Keratinocyte (primary cell): ENCODE data around the gene CIP2A. TPM values are rescaled to one million over a fixed set of nuclear protein-coding genes. Genes with fewer than 3 reads are reported as not detected.

ENCODE experiments used
- DNase-seq: peaks from one replicate; pipeline ENCODE4 v3.0.0-alpha.2; 2011; ENCODE audit warnings: low read depth, missing footprints, low spot score
- FAIRE-seq: peaks from 2 replicates; lab custom pipeline; 2011; peaks lifted over from hg19 to GRCh38; lab: Jason Lieb, UNC
- H2AFZ ChIP-seq: 2 replicates; pipeline ENCODE4 v1.6.0; 2012; ENCODE audit warnings: low read length, control low read depth, inconsistent platforms; ENCODE audit not compliant: control insufficient read depth
- H3K27ac ChIP-seq: 2 replicates; pipeline ENCODE4 v1.5.1; 2011; ENCODE audit warnings: low read length; ENCODE audit not compliant: control insufficient read depth, insufficient read depth
- H3K27me3 ChIP-seq: 3 replicates; pipeline ENCODE4 v1.6.0; 2011; ENCODE audit warnings: low read length; ENCODE audit not compliant: control insufficient read depth, insufficient read depth; ENCODE audit errors: extremely low read depth
- H3K36me3 ChIP-seq, 2 experiments: 2 replicates in 1 of 2; 3 replicates in 1 of 2; pipeline ENCODE4 v1.5.1; 2011; ENCODE audit warnings: low read length in 2 of 2, mild to moderate bottlenecking in 1 of 2; ENCODE audit not compliant: control insufficient read depth in 2 of 2, insufficient read depth in 2 of 2; ENCODE audit errors: extremely low read depth in 1 of 2
- H3K4me1 ChIP-seq: 3 replicates; pipeline ENCODE4 v1.5.1; 2011; ENCODE audit warnings: low read length; ENCODE audit not compliant: control insufficient read depth, insufficient read depth; ENCODE audit errors: extremely low read depth
- H3K4me2 ChIP-seq: 3 replicates; pipeline ENCODE4 v1.6.0; 2011; ENCODE audit warnings: low read depth, low read length; ENCODE audit not compliant: control insufficient read depth, insufficient read depth; ENCODE audit errors: extremely low read depth
- H3K4me3 ChIP-seq, 3 experiments: fragments of 200-600 bp in 1 of 3; sonication (generic) in 1 of 3; 2 replicates in 2 of 3; 3 replicates in 1 of 3; pipeline ENCODE4 v1.5.1; 2011 to 2016; ENCODE audit warnings: low read length in 3 of 3, mild to moderate bottlenecking in 3 of 3, control low read depth in 2 of 3, inconsistent platforms in 1 of 3, low read depth in 1 of 3, mixed read lengths in 1 of 3, mixed run types in 1 of 3, moderate library complexity in 1 of 3; ENCODE audit not compliant: control insufficient read depth in 2 of 3, insufficient read depth in 2 of 3; ENCODE audit errors: extremely low read depth in 1 of 3
- H3K79me2 ChIP-seq: 2 replicates; pipeline ENCODE4 v1.6.0; 2012; ENCODE audit warnings: low read length; ENCODE audit not compliant: control insufficient read depth, insufficient read depth
- H3K9ac ChIP-seq: 3 replicates; pipeline ENCODE4 v1.6.0; 2011; ENCODE audit warnings: low read length; ENCODE audit not compliant: control insufficient read depth, insufficient read depth; ENCODE audit errors: extremely low read depth
- H3K9me1 ChIP-seq: 3 replicates; pipeline ENCODE4 v1.6.0; 2011; ENCODE audit warnings: low read length; ENCODE audit not compliant: control insufficient read depth, insufficient read depth; ENCODE audit errors: extremely low read depth
- H3K9me3 ChIP-seq: 2 replicates; pipeline ENCODE4 v1.5.1; 2012; ENCODE audit warnings: low read depth, low read length; ENCODE audit not compliant: control insufficient read depth
- H4K20me1 ChIP-seq: 3 replicates; pipeline ENCODE4 v1.6.0; 2011; ENCODE audit warnings: low read length; ENCODE audit not compliant: control insufficient read depth, insufficient read depth; ENCODE audit errors: extremely low read depth
- CTCF ChIP-seq, 3 experiments: IDR thresholded peaks in 1 of 3; conservative IDR thresholded peaks in 1 of 3; optimal IDR thresholded peaks in 1 of 3; 2 replicates in 2 of 3; 3 replicates in 1 of 3; pipeline versions ENCODE3 to v1.5.1; 2011; ENCODE audit warnings: low read length in 3 of 3, mild to moderate bottlenecking in 3 of 3, moderate library complexity in 2 of 3, control low read depth in 1 of 3, inconsistent platforms in 1 of 3; ENCODE audit not compliant: insufficient read depth in 2 of 3; ENCODE audit errors: extremely low read depth in 1 of 3
- EZH2 ChIP-seq: IDR thresholded peaks from one replicate; pipeline ENCODE4 v1.6.1; 2012; ENCODE audit warnings: inconsistent platforms, mild to moderate bottlenecking, low read length, moderate library complexity
- dilution Hi-C: fragments of 300-500 bp; cut with MboI; formaldehyde crosslinking; loops from one replicate; pipeline ENCODE4 v1.7.0; 2020; ENCODE audit warnings: low sequenced_read_pairs; ENCODE audit not compliant: extremely low pct_ligation_motif_present
- polyA plus RNA-seq, 5 experiments: library from polyadenylated mRNA; depleted of rRNA in 3 of 5; stranded (reverse) in 3 of 5; stranded (forward) in 1 of 5; unstranded in 1 of 5; fragments of >200 nt; gene quantifications; 1 replicate in 1 of 5; 2 replicates in 3 of 5; 3 replicates in 1 of 5; pipeline versions ENCODE4 v1.2.1 to v1.2.3, GENCODE V29; 2011 to 2012; ENCODE audit warnings: missing spikeins in 2 of 5, low read depth in 1 of 5, low replicate concordance in 1 of 5

The CIP2A gene
- polyA plus RNA-seq, 1 donor (not counting 4 experiments of a cell fraction or from before 2014, with no cell fraction given), result 9.9 TPM

- Histone ChIP-seq H3K36me3 (peaks cover 0 to 2% of the 10 kb centered on the region in 2 experiments), H3K9me3 (no peaks in the 10 kb centered on the region), H3K4me3 (no peak overlapping the region), H3K27ac (no peak overlapping the region), H3K4me1 (no peaks in the 10 kb centered on the region), H3K79me2 (no peaks in the 10 kb centered on the region), H2AFZ (no peak overlapping the region), H3K9ac (no peak overlapping the region), H3K4me2 (no peak overlapping the region), H3K9me1 (no peaks in the 10 kb centered on the region), H3K27me3 (no peaks in the 10 kb centered on the region), H4K20me1 (no peaks in the 10 kb centered on the region)
- no peak for FAIRE-seq
- TF ChIP-seq EZH2, result no peak
- TF ChIP-seq CTCF (optimal IDR thresholded peaks at IDR 0.05 in 1 of 3, IDR thresholded peaks at IDR 0.05 in 1 of 3, conservative IDR thresholded peaks at IDR 0.05 in 1 of 3; ENCODE audit: extremely low read depth in 1 of 3, insufficient read depth in 2 of 3, low read length in 3 of 3), result no peak
- DNase-seq, result no peak
- dilution Hi-C loops, result no loop called here
Measured at GRCh38 chr3:108569336-108569735, 19.9 kb downstream of the CIP2A start.

- TF ChIP-seq CTCF (optimal IDR thresholded peaks at IDR 0.05 in 1 of 3, IDR thresholded peaks at IDR 0.05 in 1 of 3, conservative IDR thresholded peaks at IDR 0.05 in 1 of 3; ENCODE audit: extremely low read depth in 1 of 3, insufficient read depth in 2 of 3, low read length in 3 of 3) (no peak), EZH2 (no peak)
- no peaks in the 10 kb centered on the region for H3K79me2 ChIP-seq
- DNase-seq (no peak), FAIRE-seq (no peak)
- no peaks in the 10 kb centered on the region for H3K36me3 ChIP-seq
- H3K9ac ChIP-seq, result no peak overlapping the region
- no peaks in the 10 kb centered on the region for H3K27me3 ChIP-seq
- no peak overlapping the region for H3K27ac ChIP-seq
- dilution Hi-C loops, result no loop called here
- no peak overlapping the region for H2AFZ ChIP-seq
- no peak overlapping the region for H3K4me2 ChIP-seq
- no peaks in the 10 kb centered on the region for H3K9me1 ChIP-seq
- H3K4me1 ChIP-seq, result no peaks in the 10 kb centered on the region
- H4K20me1 ChIP-seq, result no peaks in the 10 kb centered on the region
- H3K9me3 ChIP-seq, result no peaks in the 10 kb centered on the region
- H3K4me3 ChIP-seq, result no peak overlapping the region
Measured at GRCh38 chr3:108566599-108566998, 22.6 kb downstream of the CIP2A start.
